GM18517 (cell line): ENCODE data around the gene MICAL1.
A peak's percentile ranks its signal among the peaks of the same experiment; 100 is the strongest.
"Not testable (repeated sequence)": the region's sequence is repeated elsewhere in the genome, so short reads cannot be mapped to it uniquely, and the experiment has no call there.

Source experiments
- ATAC-seq: cut with Tn5 transposase; IDR thresholded peaks from one replicate; pipeline ENCODE4 v1.9.1; 2021; ENCODE audit warnings: mild to moderate bottlenecking, moderate library complexity; ENCODE audit not compliant: unreplicated experiment

The MICAL1 gene

DNA sequence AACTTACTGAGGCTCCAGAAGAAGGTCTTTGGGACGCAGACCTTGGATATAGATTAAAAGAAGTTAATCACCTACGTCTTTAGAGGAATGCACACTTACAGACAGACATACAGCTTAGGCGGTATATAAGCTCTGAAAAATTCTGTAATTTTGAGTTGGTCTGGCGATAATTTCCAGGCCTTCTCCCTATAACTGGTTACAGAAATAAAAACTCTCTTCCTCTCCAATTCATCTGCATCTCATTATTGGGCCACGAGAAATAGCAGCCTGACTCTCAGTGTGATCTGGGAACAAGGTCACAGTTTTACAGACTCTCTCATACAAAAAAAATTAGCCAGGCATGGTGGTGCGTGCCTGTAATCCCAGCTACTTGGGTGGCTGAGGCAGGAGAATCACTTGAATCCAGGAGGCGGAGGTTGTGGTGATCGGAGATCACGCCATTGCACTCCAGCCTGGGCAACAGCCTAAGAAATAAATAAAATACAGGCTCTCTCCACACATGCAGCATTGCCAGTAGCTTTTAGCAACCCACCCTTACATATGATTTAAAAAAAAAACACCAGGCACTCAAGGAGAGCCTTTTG lies 22.7 kb upstream of the MICAL1 start:
- ATAC-seq, result no peak

DNA sequence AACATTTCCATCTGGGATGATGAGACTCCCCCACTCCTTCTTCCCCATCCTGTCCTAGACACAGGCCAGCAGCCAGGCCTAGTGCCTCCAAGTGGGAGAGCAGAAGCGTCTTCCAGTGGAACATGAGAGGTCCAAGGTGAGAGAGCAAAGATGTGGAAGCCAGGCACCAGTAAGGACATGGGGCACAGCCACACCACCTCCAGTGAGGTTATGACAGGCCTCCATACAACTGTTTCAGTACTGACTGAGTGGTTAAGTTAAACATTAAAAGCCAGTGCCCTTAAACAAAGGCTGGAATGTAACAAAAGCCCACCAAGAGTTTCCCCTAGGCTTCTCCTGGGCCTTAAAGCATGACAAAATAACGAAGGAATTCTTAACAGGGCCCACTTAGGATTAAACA lies 22.2 kb upstream of the MICAL1 start:
- ATAC-seq, result peak; percentile 43

- no peak for ATAC-seq
Measured at GRCh38 chr6:109477184-109477583, 21.6 kb upstream of the MICAL1 start.

GRCh38 chr6:109475625-109476024 lies 20.1 kb upstream of the MICAL1 start:
- ATAC-seq, result no peak

GRCh38 chr6:109474995-109475394 lies 19.4 kb upstream of the MICAL1 start:
- no peak for ATAC-seq

- ATAC-seq, result no peak
Measured at GRCh38 chr6:109473120-109473519, 17.5 kb upstream of the MICAL1 start.

DNA sequence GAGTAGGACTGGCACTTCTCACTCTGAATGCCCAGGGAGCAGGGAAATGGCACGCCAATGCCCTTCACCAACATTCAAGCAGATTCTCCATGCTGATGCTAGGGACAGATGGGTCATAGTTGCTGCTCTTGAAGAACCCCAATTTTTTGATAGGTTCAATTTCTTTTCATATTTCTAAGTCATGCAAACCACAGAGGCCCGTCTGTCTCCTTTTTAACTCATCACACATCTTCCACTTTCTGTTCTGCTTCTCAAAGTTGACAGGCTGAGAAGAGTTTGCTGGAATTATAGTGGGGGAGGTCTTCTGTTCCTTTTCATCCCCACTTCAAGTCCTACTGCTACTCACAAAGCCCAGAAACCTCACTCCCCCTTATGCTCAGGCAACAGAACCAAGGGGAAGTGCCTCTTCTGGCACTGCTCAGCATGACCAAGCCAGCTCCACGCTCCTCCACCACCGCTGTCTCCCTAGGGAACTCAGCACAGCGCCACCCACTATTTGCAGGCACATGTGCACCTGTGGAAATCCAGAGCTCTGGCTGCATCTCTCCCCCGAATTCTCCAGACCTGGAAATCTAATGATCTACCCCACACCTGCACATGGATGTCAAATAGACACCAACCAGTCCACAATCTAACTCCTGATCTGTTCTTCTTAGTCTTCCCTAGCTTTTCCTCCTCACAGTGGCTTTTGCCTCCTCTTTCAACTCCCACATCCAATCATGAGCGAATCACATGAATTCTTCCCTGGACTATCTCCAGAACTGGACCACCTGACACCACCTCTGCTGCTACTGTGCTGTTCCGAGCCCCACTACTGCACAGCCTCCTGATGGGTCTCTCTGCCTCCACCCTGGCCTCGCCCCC lies 16.8 kb upstream of the MICAL1 start:
- peak; percentile 52 for ATAC-seq

DNA sequence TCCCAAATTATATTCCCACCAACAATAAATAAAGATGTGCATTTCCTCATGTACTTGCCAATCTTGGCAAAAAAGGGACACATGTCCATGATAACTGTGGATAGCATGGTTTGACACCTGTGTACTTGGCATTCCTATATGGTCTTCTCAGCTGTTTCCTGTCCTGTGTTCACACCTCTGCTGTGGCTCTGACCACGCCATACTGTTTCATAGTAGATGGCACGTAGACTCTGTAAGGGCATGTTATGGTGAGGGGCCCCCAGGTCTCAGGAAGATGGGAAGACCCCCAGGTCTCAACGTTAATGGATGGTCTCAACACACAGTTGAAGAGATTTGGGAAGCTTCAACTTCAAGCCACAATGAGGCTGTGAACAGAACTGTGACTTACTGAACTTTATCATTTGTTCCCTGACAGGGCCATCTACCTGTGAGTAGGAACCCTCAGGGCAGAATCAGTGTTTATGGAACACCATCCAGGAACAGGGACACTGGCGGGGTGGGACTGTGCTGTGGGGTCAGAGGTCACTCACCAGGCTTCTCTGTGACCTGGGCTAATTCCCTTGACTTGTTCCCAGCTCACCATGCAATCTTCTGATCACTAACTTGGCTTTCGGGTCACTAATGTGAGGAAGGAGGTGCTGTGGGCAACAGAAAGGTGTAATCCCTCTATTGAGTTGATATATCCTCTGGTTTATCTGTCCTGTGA lies 15.7 kb upstream of the MICAL1 start:
- no peak for ATAC-seq

GRCh38 chr6:109469591-109470189 lies 14.1 kb upstream of the MICAL1 start:
- no peak for ATAC-seq

DNA sequence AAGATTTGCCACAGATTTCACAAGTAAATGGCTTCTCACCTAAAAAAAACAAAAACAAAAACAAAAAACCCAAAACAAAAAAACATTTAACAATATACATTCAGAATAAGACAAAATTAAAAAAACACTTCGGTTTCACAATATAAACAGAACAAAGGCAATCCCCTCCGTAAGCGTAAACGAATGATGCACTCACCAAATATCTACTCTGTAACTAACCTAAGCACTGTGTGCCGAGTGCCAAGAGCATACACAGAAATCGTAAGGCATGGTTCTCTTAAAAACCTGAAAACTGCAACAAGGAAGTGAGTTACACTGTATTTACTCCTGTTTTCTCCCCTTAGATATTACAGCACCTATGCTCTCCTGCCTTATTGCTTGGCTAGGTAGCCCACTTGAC lies 12.1 kb upstream of the MICAL1 start:
- ATAC-seq, result no peak

GRCh38 chr6:109466212-109466923 lies 10.8 kb upstream of the MICAL1 start:
- ATAC-seq, result no peak

DNA sequence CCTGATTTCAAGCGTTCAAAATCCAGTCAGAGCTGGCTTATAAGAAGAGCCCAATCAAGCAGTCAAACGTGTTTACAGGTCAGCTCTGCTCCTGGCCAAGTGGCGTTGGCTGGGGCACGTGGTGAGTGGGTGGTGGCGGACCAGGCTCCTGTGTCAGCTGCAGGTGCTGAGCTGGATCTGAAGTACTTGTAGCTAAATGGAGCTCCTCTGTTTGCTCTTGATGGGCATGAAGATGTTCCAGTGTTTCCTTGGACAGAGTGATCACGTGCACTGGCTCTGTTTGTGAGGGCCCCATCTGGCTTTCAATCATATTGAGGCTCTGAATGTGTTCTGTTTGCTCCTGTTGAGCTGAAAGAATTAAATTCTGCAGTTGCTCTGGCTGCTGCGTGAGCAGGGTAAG lies 10.2 kb upstream of the MICAL1 start:
- ATAC-seq, result no peak

- no peak for ATAC-seq
Measured at GRCh38 chr6:109461733-109462526, 6.4 kb upstream of the MICAL1 start.

GRCh38 chr6:109461205-109461604 lies 5.6 kb upstream of the MICAL1 start:
- ATAC-seq, result not testable (repeated sequence)

DNA sequence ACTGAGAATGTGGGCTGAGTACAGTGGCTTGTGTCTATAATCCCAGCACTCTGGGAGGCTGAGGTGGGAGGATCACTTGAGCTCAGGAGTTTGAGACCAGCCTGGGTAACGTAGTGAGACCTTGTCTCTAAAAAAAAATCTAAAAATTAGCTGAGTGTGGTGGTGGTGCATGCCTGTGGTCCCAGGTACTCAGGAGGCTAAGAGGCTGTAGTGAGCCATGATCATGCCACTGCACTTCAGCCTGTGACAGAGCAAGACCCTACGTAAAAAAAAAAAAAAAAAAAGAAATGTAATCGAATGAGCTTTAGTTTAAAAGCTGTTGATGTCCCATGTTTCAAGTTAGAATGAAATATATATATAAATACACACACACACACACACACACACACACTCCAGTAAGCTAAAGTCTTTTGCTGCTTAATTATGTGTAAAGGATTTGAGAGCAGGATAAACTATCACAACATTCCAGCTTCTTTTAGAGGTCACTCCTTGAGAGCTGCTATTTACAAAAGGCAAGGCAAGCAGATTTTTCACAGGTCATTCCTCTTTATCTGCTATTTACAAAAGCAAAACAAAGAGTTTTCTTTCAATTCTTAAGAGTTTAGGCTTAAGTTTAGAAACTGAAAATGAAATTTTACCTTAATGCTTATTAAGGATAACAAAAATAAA lies 4.7 kb upstream of the MICAL1 start:
- no peak for ATAC-seq

DNA sequence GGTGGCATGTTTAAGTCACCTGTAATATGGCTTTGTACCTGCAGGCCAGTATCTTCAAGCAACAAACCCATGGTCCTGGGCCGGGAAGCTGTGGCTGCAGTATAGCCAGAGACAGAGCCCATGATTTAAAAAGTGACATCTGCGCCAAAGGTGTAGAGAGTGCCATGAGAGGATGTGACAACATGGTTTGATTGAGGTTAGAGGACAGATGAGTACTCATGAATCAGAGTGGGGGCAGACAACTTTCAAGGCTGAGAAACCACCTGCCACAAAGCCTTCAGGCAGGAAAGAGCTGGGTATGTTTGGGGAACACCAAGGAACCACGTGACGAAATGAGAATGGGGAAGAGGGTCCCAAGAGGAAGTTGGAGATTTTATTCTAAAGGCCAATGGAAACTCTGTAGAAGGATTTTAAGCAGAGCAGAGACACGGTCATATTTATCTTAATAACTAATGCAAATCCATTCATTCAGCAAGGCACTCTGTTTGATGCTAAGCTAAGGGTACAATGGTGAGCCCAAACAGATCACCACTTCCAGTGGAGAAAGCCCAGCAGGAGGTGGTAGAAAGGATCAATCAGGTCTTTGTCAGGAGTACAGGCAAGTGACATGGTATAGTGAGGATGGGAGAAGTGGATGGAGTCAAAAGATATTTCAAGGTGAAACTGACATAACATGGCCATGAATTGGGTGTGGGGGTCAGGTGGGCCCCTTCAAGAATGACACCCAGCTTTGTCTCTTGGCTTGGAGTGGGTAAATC lies 3.4 kb upstream of the MICAL1 start:
- ATAC-seq, result no peak

DNA sequence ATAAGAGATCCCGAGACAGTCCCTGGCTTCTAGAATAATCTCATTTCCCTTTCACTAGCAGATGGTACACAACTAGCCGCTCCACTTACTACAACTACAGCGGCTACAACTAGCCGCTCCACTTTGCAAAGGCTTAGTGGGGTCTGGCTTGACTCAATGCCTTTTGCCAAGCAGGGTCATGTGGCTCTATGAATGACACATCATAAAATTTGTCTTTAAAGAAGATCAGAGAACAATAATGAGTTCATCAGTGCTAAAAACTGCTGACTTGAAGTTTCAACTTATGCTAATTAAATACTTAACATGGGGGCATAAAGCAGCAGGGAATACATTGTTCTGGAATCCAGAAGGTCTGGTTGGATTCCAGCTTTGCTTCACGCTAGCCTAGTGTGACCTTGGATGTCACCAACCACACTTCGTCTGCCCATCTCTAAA lies 2.0 kb upstream of the MICAL1 start:
- no peak for ATAC-seq

DNA sequence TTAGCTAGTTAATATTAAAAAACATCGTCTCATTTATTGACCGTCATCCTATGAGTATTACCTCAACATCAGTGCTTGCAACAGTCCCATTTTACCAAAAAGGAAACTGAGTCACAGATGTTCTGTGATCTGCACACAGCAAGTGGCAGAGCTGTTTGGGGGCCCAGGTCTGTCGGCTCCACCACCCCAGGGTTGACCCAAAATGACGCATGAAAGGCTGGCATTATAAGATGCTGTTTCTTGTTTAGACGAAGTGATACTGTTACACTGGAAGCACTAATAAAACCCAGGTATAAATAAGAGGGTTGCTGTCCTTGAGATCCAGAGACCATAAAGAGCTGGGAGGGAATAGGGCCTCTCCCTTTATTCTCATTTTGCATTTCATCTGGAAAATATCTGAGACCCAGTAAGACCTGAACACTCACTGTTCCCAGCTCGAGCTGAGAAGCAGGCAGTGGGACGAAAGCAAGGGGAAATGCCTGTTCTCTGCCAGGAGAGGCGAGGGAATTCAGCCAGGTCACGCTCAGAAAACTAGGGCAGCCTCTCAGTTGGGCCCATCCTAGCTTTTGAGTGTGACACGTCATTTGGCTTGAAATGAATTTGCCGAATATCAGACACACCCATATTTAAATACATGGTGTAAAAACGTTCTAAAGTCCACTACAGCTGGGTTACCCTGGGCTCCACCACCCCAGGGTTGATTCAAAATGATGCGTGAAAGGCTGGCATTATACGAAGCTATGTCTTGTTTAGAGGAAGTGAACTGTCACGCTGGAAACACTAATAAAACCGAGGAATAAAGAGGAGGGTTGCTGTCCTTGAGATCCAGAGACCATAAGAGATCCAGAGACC lies 1.4 kb upstream of the MICAL1 start:
- ATAC-seq, result no peak
